ENCODE data around the gene PAPLN. TPM values are rescaled to one million over a fixed set of nuclear protein-coding genes. Genes with fewer than 3 reads are reported as not detected.
"Not testable (repeated sequence)": the region's sequence is repeated elsewhere in the genome, so short reads cannot be mapped to it uniquely, and the experiment has no call there.

PAPLN gene
- total and polyA plus RNA-seq, 2 of the 8 experiments (the other 6 are each of a cell fraction or from before 2014, with no cell fraction given), result 14.8 to 25.6 TPM

GRCh38 chr14:73309207-73309606 is 71.9 kb downstream of the PAPLN start:
- CTCF ChIA-PET (ENCODE audit: partially characterized antibody), result not testable (repeated sequence)

More at GRCh38 chr14:73309207-73309606, 71.9 kb downstream of the PAPLN start:
- H3K56ac ChIP-seq (replicated peaks; ENCODE audit: insufficient read length, low read depth, low read length); H3K18ac ChIP-seq (ENCODE audit: extremely low read depth, low read length); H2BK20ac ChIP-seq (ENCODE audit: low read length); H2AK5ac ChIP-seq (ENCODE audit: low read depth, low read length); H2BK12ac ChIP-seq (ENCODE audit: low read depth, low read length); H3K27me3 ChIP-seq (replicated peaks in 1 of 4; ENCODE audit: control insufficient read depth in 3 of 4, extremely low read depth in 1 of 4, insufficient read depth in 3 of 4, low read length in 3 of 4); H3K23ac ChIP-seq (ENCODE audit: insufficient read length); H3K14ac ChIP-seq (ENCODE audit: insufficient read length); H3K23me2 ChIP-seq (ENCODE audit: low read depth, low read length); H2BK15ac ChIP-seq (ENCODE audit: low read length); FAIRE-seq; H2BK5ac ChIP-seq (ENCODE audit: low read depth, low read length); H3K9ac ChIP-seq (replicated peaks in 1 of 4; ENCODE audit: extremely low read depth in 1 of 4, low read depth in 3 of 4, low read length in 3 of 4); H3K4me2 ChIP-seq (ENCODE audit: insufficient read depth in 1 of 2, low read depth in 2 of 2, low read length in 2 of 2); H3K4ac ChIP-seq (replicated peaks; ENCODE audit: insufficient read length, low read depth, low read length); H3K79me1 ChIP-seq (ENCODE audit: low read depth, low read length); H3K36me3 ChIP-seq (ENCODE audit: control insufficient read depth in 2 of 4, insufficient read depth in 4 of 4, low read length in 3 of 4); POLR2A ChIA-PET (ENCODE audit: partially characterized antibody); H3K9me3 ChIP-seq (ENCODE audit: insufficient read depth in 2 of 2, low read depth in 1 of 2, low read length in 1 of 2); H4K91ac ChIP-seq (replicated peaks; ENCODE audit: insufficient read length, low read length); H4K8ac ChIP-seq (ENCODE audit: extremely low read depth, insufficient read depth, low read length); DNase-seq (ENCODE audit: low read depth in 1 of 2, low spot score in 2 of 2); H2AFZ ChIP-seq (ENCODE audit: low read length); H3K4me1 ChIP-seq (replicated peaks in 1 of 4; ENCODE audit: control insufficient read depth in 3 of 4, insufficient read depth in 4 of 4, low read length in 3 of 4); H2BK120ac ChIP-seq (replicated peaks; ENCODE audit: low read depth, low read length); H3K4me3 ChIP-seq (ENCODE audit: extremely low read depth in 1 of 4, insufficient read depth in 2 of 4, low read depth in 3 of 4, low read length in 4 of 4); H3K79me2 ChIP-seq (ENCODE audit: control insufficient read depth in 1 of 2, insufficient read depth in 2 of 2, low read length in 2 of 2); H3K27ac ChIP-seq (ENCODE audit: low read depth, low read length); H4K20me1 ChIP-seq (replicated peaks in 1 of 2; ENCODE audit: control insufficient read depth in 1 of 2, insufficient read depth in 2 of 2, low read length in 2 of 2); H4K5ac ChIP-seq (ENCODE audit: insufficient read length, low read depth, low read length): not testable (repeated sequence)
- WGBS, 2 experiments (ENCODE audit: extremely low coverage in 1 of 2, insufficient coverage in 1 of 2, insufficient read length in 1 of 2, insufficient replicate concordance in 2 of 2, low coverage in 1 of 2, low lambda C conversion rate in 2 of 2, missing lambda C conversion rate in 1 of 2), result 94% methylated on average over 1 of the region's 1 CpG; no CpG with 5 or more reads in 1 of the 2 experiments

Measured in H1 (cell line).